Loucy (cell line): ENCODE measurements around the gene FAM181A.

Experiments used
- H2AFZ ChIP-seq: fragments of 200-600 bp; sonication (generic); 2 replicates; pipeline ENCODE4 v1.6.0; 2016; ENCODE audit warnings: antibody characterized with exemption, mild to moderate bottlenecking, low read length, moderate library complexity
- H3F3A ChIP-seq: fragments of 200-600 bp; 2 replicates; pipeline ENCODE4 v1.6.0; 2016; ENCODE audit warnings: antibody characterized with exemption, low read depth, mild to moderate bottlenecking
- H3K27me3 ChIP-seq: fragments of 200-600 bp; sonication (generic); 2 replicates; pipeline ENCODE4 v1.6.1; 2014; ENCODE audit warnings: low read length, mild to moderate bottlenecking; ENCODE audit not compliant: insufficient read depth, poor library complexity, severe bottlenecking
- H3K36me3 ChIP-seq: fragments of 200-600 bp; sonication (generic); 2 replicates; pipeline ENCODE4 v1.6.1; 2016; ENCODE audit warnings: low read length; ENCODE audit not compliant: insufficient read depth
- H3K4me1 ChIP-seq: fragments of 200-600 bp; sonication (generic); 2 replicates; pipeline ENCODE4 v1.5.1; 2014; ENCODE audit warnings: low read length, mild to moderate bottlenecking; ENCODE audit not compliant: insufficient read depth, poor library complexity, severe bottlenecking
- H3K4me2 ChIP-seq: fragments of 200-600 bp; sonication (generic); 2 replicates; pipeline ENCODE4 v1.6.0; 2014; ENCODE audit warnings: antibody characterized with exemption, low read length, low read depth, mild to moderate bottlenecking; ENCODE audit not compliant: poor library complexity, severe bottlenecking
- H3K4me3 ChIP-seq: fragments of 200-600 bp; sonication (generic); 2 replicates; pipeline ENCODE4 v1.5.1; 2014; ENCODE audit warnings: low read length, mild to moderate bottlenecking, mixed read lengths; ENCODE audit not compliant: poor library complexity, severe bottlenecking
- H3K79me2 ChIP-seq: fragments of 200-600 bp; sonication (generic); 2 replicates; pipeline ENCODE4 v1.6.1; 2014; ENCODE audit warnings: low read length; ENCODE audit not compliant: insufficient read depth
- H3K9ac ChIP-seq: fragments of 200-600 bp; sonication (generic); 2 replicates; pipeline ENCODE4 v1.6.0; 2014; ENCODE audit warnings: mild to moderate bottlenecking, low read depth, low read length, moderate library complexity; ENCODE audit not compliant: poor library complexity, severe bottlenecking
- H3K9me2 ChIP-seq: fragments of 200-600 bp; sonication (generic); replicated peaks from 2 replicates; pipeline ENCODE4 v1.6.1; 2016; ENCODE audit warnings: low read depth, low read length, mixed read lengths
- H3K9me3 ChIP-seq: fragments of 200-600 bp; sonication (generic); 2 replicates; pipeline ENCODE4 v1.6.1; 2014; ENCODE audit warnings: mild to moderate bottlenecking, antibody characterized with exemption, low read length, low read depth; ENCODE audit not compliant: insufficient read depth
- H4K20me1 ChIP-seq: fragments of 200-600 bp; sonication (generic); 2 replicates; pipeline ENCODE4 v1.6.0; 2014; ENCODE audit warnings: antibody characterized with exemption, low read length, mild to moderate bottlenecking; ENCODE audit not compliant: insufficient read depth, poor library complexity, severe bottlenecking
- CTCF ChIP-seq: fragments of 200-600 bp; sonication (generic); conservative IDR thresholded peaks from 2 replicates; pipeline ENCODE4 v1.5.1; 2014; ENCODE audit warnings: mild to moderate bottlenecking, antibody characterized with exemption, low read length
- EZH2phosphoT487 ChIP-seq: fragments of 200-600 bp; IDR thresholded peaks from 2 replicates; pipeline ENCODE4 v1.6.1; 2018; ENCODE audit warnings: antibody characterized with exemption, mild to moderate bottlenecking, moderate library complexity, borderline replicate concordance

FAM181A gene

GRCh38 chr14:93961620-93962019 lies 34.5 kb downstream of the FAM181A start:
- H3K9me3 ChIP-seq, result no peaks in the 10 kb centered on the region
- no peaks in the 10 kb centered on the region for H4K20me1 ChIP-seq
- H3K9ac ChIP-seq, result no peak overlapping the region
- H3K4me3 ChIP-seq, result no peak overlapping the region
- no peaks in the 10 kb centered on the region for H3K79me2 ChIP-seq
- no peak overlapping the region for H2AFZ ChIP-seq
- no peaks in the 10 kb centered on the region for H3F3A ChIP-seq
- no peaks in the 10 kb centered on the region for H3K36me3 ChIP-seq
- no peaks in the 10 kb centered on the region for H3K27me3 ChIP-seq
- H3K4me2 ChIP-seq, result no peak overlapping the region
- H3K9me2 ChIP-seq, result no peaks in the 10 kb centered on the region
- H3K4me1 ChIP-seq, result peaks cover 50% of the 10 kb centered on the region
- TF ChIP-seq CTCF (no peak), EZH2phosphoT487 (no peak)

- no peaks in the 10 kb centered on the region for H3K9me2 ChIP-seq
- H3K27me3 ChIP-seq, result no peaks in the 10 kb centered on the region
- no peak overlapping the region for H3K4me2 ChIP-seq
- H3K36me3 ChIP-seq, result no peaks in the 10 kb centered on the region
- no peaks in the 10 kb centered on the region for H4K20me1 ChIP-seq
- no peak overlapping the region for H2AFZ ChIP-seq
- no peak overlapping the region for H3K9ac ChIP-seq
- no peaks in the 10 kb centered on the region for H3K9me3 ChIP-seq
- no peak for TF ChIP-seq EZH2phosphoT487
- no peak for TF ChIP-seq CTCF
- no peaks in the 10 kb centered on the region for H3F3A ChIP-seq
- H3K4me1 ChIP-seq, result peaks cover 37% of the 10 kb centered on the region
- H3K79me2 ChIP-seq, result no peaks in the 10 kb centered on the region
- no peak overlapping the region for H3K4me3 ChIP-seq
Observed at GRCh38 chr14:93962701-93963601, 35.8 kb downstream of the FAM181A start.

- Histone ChIP-seq H3K27me3 (peaks cover 6% of the 10 kb centered on the region), H3K9ac (no peak overlapping the region), H3K9me3 (no peaks in the 10 kb centered on the region), H3K79me2 (no peaks in the 10 kb centered on the region), H3K4me3 (no peak overlapping the region), H3K9me2 (no peaks in the 10 kb centered on the region), H3F3A (no peaks in the 10 kb centered on the region), H3K36me3 (no peaks in the 10 kb centered on the region), H4K20me1 (no peaks in the 10 kb centered on the region), H3K4me2 (no peak overlapping the region), H2AFZ (no peak overlapping the region), H3K4me1 (peaks cover 30% of the 10 kb centered on the region)
- TF ChIP-seq EZH2phosphoT487, result no peak
- no peak for TF ChIP-seq CTCF
Observed at GRCh38 chr14:93963692-93964091, 36.5 kb downstream of the FAM181A start.
